ENCODE results near the gene LDB3. TPM values are rescaled to one million over a fixed set of nuclear protein-coding genes. Genes with fewer than 3 reads are reported as not detected.

The LDB3 gene
- total and polyA plus RNA-seq, 2 of the 4 experiments (the other 2 are of a cell fraction) = 0.36 to 2.6 TPM

GRCh38 chr10:86726677-86726999 lies 58.3 kb downstream of the LDB3 start:
- Histone ChIP-seq H3K4me1 (ENCODE audit: control insufficient read depth, insufficient read depth, low read length) (no peaks in the 10 kb centered on the region; the same call in 1 of the 2 replicates), H3K79me1 (ENCODE audit: low read depth in 1 of 2, low read length in 2 of 2) (no peaks in the 10 kb centered on the region), H3K4ac (ENCODE audit: low read depth, low read length) (no peak overlapping the region), H3K36me3 (ENCODE audit: control insufficient read depth, insufficient read depth, low read length) (no peaks in the 10 kb centered on the region), H3K14ac (replicated peaks; ENCODE audit: low read depth, low read length) (no peak overlapping the region), H3K27ac (ENCODE audit: insufficient read depth, low read length) (no peak overlapping the region), H4K5ac (ENCODE audit: low read depth, low read length) (no peak overlapping the region), H3K4me2 (ENCODE audit: low read depth, low read length) (no peak overlapping the region), H2BK120ac (ENCODE audit: low read depth, low read length) (no peak overlapping the region), H4K20me1 (ENCODE audit: insufficient read depth, low read length) (no peaks in the 10 kb centered on the region), H3K27me3 (ENCODE audit: control insufficient read depth, insufficient read depth, low read length) (no peaks in the 10 kb centered on the region), H3K9me3 (ENCODE audit: control insufficient read depth, insufficient read depth, low read length) (no peaks in the 10 kb centered on the region), H2BK5ac (ENCODE audit: low read depth, low read length, poor library complexity, severe bottlenecking) (no peak overlapping the region), H3K9me1 (ENCODE audit: insufficient read depth, low read length) (peaks cover 7% of the 10 kb centered on the region; the same call in 1 of the 2 replicates), H3K23ac (ENCODE audit: low read depth, low read length) (no peak overlapping the region), H4K91ac (ENCODE audit: insufficient read depth, low read depth, low read length) (no peak overlapping the region), H3K56ac (ENCODE audit: extremely low read depth, insufficient read depth, low read length) (no peak overlapping the region), H3K9ac (ENCODE audit: low read depth, low read length) (no peak overlapping the region), H3K4me3 (ENCODE audit: insufficient read depth, low read depth, low read length) (no peak overlapping the region), H2AK9ac (replicated peaks; ENCODE audit: low read depth, low read length, poor library complexity) (no peak overlapping the region), H3K18ac (ENCODE audit: low read depth, low read length) (no peak overlapping the region), H2BK15ac (ENCODE audit: low read depth, low read length) (no peak overlapping the region), H4K8ac (ENCODE audit: low read depth in 2 of 2, low read length in 2 of 2) (no peak overlapping the region), H2AK5ac (ENCODE audit: low read depth, low read length) (no peak overlapping the region), H2AFZ (replicated peaks; ENCODE audit: low read length, poor library complexity) (no peak overlapping the region), H2BK20ac (ENCODE audit: low read depth, low read length) (no peak overlapping the region)
- TF ChIP-seq CTCF (conservative IDR thresholded peaks at IDR 0.05; ENCODE audit: low read depth, low read length) (no peak), RCOR1 (IDR thresholded peaks at IDR 0.05; ENCODE audit: insufficient replicate concordance, low read length) (no peak), MXI1 (IDR thresholded peaks at IDR 0.05; ENCODE audit: borderline replicate concordance, low read depth, low read length) (no peak), POLR2A (IDR thresholded peaks at IDR 0.05; ENCODE audit: low read depth, low read length) (no peak), FOS (IDR thresholded peaks at IDR 0.05; ENCODE audit: low read depth, low read length) (no peak), MAFK (IDR thresholded peaks at IDR 0.05; ENCODE audit: low read depth, low read length) (no peak), USF2 (IDR thresholded peaks at IDR 0.05; ENCODE audit: low read depth, low read length) (no peak), CHD1 (IDR thresholded peaks at IDR 0.05; ENCODE audit: low read depth, low read length) (no peak), RFX5 (IDR thresholded peaks at IDR 0.05; ENCODE audit: low read depth, low read length) (no peak), BHLHE40 (IDR thresholded peaks at IDR 0.05; ENCODE audit: low read depth, low read length) (no peak), MAZ (IDR thresholded peaks at IDR 0.05; ENCODE audit: borderline replicate concordance, low read depth, low read length) (no peak), ELK1 (IDR thresholded peaks at IDR 0.05; ENCODE audit: borderline replicate concordance, low read depth, low read length) (no peak), CEBPB (IDR thresholded peaks at IDR 0.05; ENCODE audit: low read depth, low read length) (no peak), NFE2L2 (IDR thresholded peaks at IDR 0.05; ENCODE audit: low read depth, low read length) (no peak)
- dilution Hi-C loops (cut with HindIII; ENCODE audit: low sequenced_read_pairs, unreplicated experiment) = no loop called here
- ATAC-seq (ENCODE audit: low read depth) = no peak
- POLR2A ChIA-PET (ENCODE audit: unreplicated experiment) = interaction anchor here (0.5 kb wide), 1 partner anchor 11 kb away, joined by 3 read pairs; no protein-coding TSS in a partner anchor
- DNase-seq = no peak
- in situ Hi-C loops (cut with MboI; ENCODE audit: low sequenced_read_pairs) = no loop called here
- CTCF ChIA-PET = no interaction called here
- BruUV-seq (replicated peaks) = no TSS peak
- intact Hi-C loops (cut with micrococcal nuclease) = no loop called here
- no CpG with 5 or more reads among the region's 1 CpG for WGBS, 2 experiments (ENCODE audit: extremely low coverage in 2 of 2, insufficient read length in 1 of 2)

All from IMR-90 (cell line).